Activated CD4-positive, CD25-positive, alpha-beta regulatory T cell treated with anti-CD3 and anti-CD28 coated beads, Interleukin-2, amount 50 U/mL, for 72 hours (primary cell): ENCODE data around the gene SLC6A18.

Experiments
- DNase-seq: peaks from one replicate; pipeline ENCODE4 v3.0.0; 2021

Gene SLC6A18, protein sequence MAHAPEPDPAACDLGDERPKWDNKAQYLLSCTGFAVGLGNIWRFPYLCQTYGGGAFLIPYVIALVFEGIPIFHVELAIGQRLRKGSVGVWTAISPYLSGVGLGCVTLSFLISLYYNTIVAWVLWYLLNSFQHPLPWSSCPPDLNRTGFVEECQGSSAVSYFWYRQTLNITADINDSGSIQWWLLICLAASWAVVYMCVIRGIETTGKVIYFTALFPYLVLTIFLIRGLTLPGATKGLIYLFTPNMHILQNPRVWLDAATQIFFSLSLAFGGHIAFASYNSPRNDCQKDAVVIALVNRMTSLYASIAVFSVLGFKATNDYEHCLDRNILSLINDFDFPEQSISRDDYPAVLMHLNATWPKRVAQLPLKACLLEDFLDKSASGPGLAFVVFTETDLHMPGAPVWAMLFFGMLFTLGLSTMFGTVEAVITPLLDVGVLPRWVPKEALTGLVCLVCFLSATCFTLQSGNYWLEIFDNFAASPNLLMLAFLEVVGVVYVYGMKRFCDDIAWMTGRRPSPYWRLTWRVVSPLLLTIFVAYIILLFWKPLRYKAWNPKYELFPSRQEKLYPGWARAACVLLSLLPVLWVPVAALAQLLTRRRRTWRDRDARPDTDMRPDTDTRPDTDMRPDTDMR

DNA sequence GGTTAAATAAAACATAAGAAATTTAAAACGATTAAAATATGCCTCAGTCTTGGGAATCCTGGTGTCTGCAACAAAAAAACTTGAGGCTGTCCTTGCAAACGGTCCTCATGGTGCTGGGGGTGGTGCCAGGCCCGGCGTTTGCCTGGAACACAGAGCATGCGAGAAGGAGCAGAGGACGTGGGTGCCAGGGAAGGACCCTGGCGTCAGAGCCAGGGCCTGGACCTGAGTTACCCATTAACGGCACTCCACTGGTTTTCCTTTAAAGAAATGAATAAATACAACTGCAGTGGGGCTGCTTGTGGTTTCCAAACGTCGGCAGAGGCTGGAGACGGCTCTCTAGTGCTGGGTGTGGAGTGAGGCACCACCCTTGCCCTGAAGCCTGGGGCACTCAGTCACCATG, at the start of gene SLC6A18:
SLC6A18 (plus strand) TSS at position 301 of the 400 bp plus-strand sequence; CDS start at position 398, 97 bp downstream.
- no peak for DNase-seq

DNA sequence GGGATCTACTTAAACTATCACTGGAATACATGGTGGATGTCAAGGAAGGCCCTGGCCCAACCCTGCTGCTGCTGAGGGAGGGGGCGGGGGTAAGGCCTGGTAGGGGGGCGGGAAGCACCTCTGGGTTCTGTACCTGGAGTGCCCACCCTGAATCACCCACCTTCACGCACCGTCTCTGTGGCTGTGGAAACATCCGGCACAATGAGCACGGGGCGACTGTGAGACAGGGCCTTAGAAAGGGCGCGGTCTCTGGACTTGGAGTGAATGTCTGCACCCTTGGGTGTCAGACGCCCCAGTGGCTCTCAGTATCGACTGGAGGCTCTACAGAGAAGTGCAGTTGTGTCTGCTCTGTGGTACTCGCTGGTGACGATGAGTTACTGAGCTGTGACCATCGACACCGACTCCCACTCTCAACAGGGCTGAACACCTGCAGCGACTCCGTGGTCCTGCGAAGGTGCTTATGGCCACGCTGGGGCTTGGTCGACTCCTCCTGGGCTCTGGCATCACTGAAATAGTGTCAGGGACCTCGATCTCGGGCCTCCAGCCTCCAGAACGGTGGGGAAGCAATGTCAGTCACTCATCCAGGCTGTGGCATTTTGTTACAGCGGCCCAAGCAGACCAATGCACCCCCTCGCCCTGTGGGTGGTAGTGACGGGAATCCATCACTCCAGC, 49.2 kb upstream of the SLC6A18 start:
- no peak for DNase-seq

DNA sequence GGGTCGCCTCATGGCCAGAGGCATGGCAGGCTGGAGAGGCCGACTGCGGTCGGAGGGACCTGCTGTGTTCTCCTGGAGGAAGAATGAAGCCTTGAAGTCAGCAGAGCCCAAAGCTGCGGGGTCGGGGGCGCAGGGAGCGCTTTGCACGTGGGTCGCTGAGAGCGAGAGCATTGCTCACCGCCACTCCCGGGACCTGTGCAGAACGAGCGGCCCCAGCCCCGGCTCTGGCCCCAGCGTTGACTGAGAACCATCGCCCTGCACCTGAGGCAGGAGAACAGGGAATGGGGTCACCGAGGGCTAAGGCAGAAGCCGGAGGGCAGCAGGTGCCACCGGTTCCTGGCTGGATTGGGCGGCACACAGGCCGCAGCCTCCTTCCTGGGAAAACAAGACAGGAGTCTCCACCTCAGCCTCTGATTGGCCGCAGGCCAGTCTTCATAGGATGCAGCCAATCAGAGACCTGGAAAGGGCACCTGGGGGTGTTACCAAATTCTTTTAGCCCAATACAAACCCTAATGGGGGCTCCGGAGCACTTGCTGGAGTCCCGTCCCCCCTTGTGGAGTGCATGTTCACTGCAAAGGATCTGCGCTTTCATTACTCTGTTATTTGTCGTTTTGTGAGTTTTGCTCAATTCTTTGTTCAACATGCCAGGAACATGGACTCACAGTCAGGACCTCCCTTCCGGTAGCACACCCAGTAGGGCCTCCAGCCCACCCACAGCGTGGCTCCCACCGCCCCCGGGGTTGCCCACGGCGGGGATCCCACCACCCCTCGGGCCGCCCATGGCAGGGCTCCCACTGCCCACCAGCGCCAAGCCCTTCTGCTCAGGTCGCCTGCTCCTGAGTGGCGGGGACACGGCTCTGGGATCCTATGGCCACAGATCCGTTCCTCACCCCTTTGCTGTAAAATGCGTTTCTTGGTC, 48.4 kb upstream of the SLC6A18 start:
- no peak for DNase-seq

DNA sequence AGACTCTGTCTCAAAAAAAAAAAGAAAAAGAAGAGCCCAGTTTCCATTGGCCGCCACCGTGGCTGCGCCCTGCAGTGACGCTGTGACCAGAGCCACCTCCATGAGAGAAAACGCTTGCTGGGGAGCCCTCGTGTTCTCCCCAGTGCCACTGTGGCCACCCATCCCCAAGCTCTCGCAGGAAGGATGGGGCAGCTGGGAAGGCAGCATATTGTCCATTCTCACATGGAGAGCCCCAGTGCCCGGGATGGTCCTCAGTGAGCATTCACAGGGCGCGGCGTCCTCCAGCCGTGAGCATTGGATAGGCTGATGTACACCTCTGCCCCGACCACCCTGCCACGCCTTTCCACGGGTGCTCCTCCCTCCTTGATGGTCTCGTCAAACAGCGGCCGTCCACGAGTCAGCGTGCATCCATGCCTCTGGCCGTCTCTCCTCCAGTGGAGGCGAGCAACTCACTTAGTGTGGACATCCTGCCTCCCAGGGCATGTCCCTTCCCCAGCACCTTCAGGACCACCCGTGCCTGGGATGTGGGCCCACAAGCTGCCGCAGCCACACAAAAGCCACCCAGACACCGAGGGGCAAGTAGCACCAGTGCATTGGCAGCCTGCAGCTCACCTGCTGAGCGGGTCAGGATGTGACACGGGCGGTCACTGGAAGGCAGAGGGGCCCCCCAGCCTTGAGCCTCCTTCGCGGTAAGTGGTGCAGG, 47.2 kb upstream of the SLC6A18 start:
- no peak for DNase-seq

DNA sequence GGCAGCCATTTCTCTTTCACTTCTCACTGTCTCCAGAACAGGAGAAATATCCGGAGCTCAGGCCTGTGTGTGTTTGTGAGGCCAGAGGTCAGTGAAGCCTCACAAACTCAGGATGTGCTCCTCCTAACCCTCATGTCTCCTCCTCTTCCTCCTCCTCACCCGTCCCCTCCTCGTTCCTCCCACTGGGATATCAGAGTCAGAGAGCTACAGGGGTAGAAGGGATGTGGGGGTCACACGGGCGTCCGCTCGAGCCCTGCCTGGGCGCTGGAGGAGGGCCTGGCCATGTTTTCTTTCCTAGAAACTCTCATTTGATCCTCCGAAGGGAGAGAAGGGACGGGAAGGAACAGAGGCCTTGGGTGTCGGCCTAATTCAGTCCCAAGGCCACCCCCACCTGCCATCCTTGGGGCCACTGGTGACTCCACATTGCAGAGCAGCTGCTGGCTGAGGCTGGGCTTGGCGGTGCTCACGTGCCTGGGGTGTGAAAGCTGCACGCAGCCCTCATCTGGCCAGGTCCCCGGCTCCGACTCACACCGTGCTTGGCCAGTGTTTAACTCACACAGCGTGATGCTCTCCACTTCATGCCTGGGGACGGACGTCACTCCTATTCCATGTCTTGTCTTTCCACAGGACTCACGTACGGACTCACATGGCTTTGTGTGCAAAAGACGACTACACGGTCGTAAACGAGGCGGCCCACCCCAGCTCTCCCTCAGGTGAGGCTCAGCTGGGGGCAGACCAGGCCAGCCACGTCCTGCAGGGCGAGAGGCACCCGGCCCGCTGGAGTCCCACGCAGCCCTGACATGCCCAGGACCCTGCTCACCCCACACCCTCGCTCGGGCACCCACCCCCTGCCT, 46.4 kb upstream of the SLC6A18 start:
- no peak for DNase-seq

DNA sequence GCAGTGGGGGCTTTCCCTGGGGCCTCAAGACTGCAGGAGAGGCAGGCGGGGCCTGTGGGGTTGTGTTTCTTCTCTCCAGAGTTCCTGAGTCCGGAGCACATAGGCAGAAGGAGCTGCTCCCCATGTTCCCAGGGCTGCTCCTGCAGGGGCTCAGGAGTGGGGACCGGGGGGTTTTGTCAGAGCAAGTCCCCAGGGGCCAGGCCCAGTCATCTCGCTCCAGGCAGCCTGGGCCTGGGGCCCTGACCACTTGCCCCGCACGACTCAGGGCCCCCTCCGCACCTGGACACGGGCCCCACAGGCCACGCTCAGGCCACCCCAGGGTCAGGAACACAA, 45.8 kb upstream of the SLC6A18 start:
- no peak for DNase-seq

DNA sequence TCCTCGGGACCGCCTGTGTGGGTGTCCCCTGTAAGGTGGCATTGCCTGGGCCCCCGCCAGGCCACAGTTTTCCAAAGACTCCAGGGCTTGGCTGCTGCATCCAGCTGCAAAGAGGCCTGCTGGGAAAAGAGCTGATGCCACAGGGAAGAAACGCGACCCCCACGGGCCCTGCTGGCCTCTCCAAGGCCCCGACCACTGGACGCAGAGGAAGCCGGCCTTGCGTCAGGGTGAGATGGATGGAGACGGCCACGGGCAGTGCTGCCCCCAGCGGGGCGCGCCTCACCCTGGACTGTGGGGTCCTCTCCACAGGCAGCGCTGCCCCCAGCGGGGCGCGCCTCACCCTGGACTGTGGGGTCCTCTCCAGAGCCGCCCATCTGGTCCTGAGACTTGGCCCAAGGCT, 45.1 kb upstream of the SLC6A18 start:
- DNase-seq: no peak

DNA sequence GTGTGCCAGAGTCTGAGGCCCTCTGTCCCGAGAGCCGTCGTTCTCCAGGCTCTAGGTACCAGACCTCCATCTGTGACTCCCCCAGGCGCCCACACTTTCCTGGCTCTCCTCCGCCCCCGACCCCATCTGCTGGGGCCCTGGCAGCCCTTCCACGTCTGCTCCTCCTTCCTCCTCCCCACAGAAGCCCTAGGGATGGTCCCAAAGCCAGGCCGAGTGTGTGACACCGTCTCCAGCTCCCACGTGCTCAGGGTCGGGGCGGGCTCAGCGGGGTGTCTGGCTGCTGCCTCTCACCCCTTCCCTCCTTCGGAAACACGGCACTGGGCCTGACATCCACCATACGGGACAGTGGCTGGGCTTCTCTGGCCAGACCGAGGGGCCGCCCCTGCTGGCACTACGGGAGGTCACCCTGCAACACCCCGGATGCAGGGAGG, 44.3 kb upstream of the SLC6A18 start:
- no peak for DNase-seq

DNA sequence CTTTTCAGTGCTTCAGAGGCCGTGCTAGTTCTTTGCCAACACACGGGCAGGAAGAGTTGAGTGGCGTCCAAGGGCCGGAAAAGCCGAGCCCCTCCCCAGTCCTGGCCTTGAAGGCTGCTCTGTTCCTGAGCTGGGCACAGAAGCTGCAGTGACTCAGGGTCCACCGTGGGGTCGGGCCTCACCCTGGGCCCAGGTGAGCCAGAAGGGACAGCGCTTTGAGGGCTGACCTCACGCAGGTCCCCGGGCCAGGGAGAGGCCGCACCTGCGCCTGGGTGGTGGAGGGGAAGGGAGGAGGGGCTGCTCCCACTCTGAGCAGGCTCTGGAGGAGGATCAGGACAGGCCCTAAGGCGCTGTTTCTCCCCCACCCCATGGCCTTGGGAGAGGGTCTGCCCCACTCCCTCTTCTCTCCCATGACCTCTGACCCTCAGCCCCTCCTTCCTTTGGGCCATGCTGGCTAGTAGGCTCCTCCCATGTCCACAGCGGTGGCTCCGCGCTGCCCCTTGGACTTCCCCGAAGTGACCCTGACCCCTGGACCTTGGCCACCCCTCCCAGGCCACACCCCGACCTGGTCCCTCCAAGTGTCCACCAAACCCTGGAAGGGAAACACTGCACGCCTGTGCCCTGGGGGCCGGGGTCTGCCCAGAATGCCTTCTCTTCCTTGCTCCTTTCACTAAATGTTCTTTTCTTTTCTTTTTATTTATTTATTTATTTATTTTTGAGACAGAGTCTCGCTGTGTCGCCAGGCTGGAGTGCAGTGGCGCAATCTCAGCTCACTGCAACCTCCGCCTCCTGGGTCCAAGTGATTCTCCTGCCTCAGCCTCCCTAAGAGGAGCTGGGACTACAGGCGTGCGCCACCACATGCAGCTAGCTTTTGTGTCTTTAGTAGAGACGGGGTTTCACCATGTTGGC, 43.5 kb upstream of the SLC6A18 start:
- no peak for DNase-seq

DNA sequence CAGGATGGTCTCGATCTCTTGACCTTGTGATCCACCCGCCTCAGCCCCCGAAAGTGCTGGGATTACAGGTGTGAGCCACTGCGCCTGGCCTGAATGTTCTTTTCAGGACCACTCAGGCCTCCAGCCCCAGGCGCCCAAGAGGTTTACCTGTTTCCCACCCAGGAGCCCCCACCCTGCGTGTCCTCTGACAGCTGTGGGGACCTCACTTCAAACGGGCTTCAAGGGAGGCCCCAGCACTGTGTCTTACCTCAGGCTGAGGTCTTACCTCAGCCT, 42.9 kb upstream of the SLC6A18 start:
- no peak for DNase-seq

DNA sequence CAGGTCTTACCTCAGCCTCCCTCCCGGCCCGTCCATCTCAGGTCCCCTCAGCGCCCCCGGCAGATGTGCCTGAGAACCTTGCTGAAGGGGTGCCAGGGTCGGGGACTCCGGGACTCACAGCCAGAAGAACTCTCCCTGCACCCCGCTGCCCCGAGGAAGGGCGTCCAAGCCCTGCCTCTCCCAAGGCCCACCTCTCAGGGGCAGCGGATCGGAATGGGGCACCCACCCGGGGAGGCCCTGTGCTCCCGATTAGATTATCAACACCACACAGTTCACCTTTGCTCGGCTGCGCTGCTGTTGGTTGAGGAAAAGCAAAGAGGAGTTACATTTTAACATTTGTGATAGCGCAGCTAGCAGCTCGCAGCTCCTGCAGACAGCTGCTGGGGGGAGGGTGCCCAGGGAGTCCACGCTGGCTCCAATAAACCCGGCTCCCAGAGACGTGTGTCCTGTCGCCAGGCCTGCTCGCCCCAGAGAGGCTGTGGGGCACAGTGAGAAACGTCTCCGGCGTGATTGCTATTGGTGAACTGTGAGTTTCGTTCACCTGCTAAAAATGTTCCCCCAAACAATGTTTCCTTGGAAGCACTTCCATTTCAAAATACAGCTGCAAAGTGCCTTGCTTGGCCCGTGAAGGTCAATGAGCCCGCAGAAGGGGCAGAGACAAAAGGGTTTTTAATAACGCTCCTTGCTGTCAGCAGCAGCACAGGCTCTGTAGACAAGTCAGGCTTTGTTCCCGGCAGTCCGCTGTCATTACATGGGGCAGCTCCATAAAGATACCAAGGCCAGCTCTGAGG, 42.4 kb upstream of the SLC6A18 start:
- DNase-seq: no peak

DNA sequence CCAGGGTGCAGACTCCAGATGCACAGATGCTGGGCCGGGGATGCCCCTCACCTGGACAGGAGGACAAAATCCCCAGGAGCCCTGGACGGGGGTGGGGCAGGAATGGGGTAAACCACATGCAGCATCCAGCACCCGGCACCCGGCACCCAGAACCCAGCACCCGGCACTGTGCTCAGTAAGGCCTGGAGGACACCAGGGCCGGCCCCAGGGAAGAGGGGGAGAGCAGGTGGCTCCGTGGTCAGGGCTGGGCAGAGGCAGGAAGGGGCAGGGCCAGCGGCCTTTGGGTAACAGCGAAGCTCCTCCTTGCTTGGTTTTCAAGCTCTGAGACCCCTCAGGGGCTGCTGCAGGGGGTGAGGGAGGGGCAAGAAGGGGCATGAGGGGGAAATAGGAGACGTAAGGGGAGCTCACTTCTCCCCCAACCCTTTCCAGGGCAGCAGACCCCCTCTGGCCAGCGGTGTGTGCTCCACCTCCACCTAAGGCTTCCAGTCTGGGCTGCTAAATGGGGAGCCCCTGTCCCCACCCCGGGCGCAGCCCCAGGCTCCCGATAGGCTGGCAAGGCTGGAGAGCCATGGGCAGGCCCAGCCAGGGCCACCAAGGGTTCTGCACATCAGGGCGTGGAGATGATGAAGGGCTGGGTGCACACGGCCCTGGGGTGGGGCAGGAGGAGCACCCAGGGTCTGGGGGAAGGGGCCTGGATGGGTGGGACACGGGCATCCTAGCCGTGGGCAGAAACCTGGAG, 41.6 kb upstream of the SLC6A18 start:
- no peak for DNase-seq

DNA sequence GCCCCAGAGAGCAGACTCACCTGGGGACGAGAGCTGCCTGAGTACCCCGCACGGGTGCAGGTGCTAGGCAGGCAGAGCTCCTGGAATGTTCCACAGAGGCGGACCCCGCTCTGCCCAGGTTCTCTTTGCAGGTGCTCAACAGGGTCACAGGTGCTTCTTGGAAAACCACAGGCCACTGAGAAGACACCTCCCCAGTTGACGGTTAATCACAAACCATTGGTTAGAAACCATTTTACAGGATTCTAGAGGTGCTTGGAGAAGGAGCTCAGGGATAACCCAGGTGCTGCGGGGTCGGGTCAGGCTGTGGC, 41.1 kb upstream of the SLC6A18 start:
- DNase-seq: no peak

DNA sequence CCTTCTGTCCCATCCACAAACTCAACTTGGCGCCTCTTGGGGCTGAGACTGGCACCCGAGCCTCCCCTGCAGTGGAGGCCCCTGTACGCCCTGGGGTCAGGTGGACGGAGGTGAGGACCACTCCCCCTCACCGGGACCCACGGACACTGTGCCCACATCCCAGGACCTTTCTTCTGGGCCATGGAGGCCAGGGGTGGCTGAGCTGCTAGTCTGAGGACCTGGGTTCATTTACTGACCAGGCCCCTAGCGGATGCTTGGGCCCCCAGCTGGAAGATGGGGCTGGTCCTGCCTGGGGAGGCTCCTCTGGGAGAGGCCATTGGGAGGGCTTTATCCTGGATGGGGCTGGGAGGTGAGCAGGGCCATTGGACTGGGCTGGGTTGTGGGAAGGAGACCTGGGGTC, 40.7 kb upstream of the SLC6A18 start:
- DNase-seq: no peak

DNA sequence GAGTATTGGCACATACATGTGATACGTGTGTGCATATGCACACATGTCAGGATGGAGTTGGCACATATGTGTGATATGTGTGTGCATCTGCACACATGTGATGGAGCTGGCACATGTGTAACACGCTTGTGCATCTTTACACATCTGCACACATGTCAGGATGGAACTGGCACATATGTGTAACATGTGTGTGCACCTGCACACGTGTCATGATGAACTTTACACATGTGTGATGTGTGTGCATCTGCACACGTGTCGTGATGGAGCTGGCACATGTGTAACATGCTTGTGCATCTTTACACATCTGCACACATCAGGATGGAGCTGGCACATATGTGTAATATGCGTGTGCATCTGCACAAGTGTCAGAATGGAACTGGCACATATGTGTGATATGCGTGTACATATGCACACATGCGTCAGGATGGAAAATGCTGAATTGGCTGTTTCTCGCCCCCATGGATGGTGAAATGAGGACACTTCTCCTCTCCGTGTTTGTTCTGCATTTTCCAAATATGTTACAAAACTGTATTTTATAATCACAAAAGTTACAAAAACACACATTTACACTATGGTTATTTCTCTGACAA, 40.0 kb upstream of the SLC6A18 start:
- no peak for DNase-seq

DNA sequence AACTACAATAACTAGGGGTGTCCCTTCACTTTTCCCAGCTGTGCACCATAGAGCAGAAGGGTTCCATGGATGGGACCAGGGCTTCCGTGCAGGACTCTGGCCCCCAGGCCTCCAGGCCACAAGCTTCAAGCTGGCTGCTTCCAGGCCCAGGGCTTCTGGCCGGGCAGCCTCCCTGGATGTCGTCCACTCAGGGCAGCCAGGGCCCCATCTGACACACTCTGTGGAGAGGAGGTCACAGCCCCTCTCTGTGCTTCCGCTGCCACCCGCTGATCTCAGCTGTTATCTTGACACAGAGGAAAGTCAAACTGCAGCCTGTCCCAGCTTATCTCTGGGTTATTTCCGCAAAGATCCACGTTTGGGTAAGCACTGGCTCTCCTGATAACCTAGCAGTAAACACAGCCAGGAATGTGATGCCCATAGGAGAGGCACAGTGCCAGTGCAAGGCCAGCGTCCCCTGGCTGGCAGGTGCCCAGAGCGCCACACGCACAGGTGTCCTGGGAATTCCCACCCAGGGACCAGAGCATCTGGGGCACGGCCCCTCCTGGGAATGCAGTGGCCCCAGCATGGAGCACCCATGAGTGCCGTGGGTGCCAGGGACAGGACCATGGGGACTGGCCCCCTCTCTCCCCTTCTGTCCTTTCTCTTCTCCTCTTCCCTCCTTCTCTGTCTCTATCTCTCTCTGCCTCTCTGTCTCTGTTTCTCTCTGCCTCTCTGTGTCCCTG, 39.4 kb upstream of the SLC6A18 start:
- DNase-seq: no peak

DNA sequence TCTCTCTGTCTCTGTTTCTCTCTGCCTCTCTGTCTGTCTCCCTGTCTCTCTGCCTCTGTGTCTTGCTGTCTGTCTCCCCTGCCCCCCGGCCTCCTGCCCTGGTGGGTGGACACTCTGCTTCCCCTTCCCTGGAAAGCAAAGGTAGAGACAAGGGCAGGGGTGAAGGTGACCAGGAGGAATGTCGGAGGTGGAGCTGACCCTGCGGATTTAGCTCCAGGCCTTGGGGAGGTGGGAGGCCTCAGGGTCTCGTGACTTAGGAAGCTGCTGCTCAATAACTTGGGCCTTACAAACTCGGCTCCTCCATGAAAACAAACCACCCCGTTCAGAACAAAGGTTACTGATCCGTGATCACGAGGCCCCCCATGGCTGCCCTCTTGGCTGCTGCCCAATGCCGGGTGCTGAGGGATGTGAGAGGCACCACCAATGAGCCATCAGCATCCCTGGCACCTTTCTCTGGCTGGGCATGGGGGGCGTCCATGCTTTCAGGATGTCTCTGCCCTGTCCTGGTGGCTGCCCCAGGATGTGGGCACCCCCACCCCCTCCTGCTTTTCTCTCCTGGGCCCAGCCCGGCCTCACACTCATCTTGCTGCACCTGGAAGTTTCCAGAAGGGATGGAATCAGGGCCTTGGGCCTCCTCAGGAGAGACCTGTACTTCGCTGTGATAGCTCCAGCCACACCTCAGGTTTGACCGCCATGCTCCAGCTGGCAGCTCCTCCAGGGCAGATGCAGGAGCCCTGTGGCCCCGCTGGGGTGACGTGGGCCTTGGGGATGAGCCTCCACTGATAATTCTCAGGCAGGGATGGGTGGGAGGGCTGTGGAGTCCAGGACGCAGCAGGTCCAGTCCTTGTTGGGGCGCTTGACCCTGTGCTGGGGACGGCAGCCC, 38.6 kb upstream of the SLC6A18 start:
- no peak for DNase-seq
